ENCODE data around the gene FAM43B.

- TF ChIP-seq CTCF (IDR thresholded peaks at IDR 0.05; ENCODE audit: borderline replicate concordance, extremely low read depth, low read length, poor library complexity, severe bottlenecking) = no peak
- TF ChIP-seq EZH2 (IDR thresholded peaks at IDR 0.05; ENCODE audit: borderline replicate concordance, low read depth, low read length, severe bottlenecking) = no peak
Measured at GRCh38 chr1:20511518-20512428, 40.6 kb upstream of the FAM43B start.
